Mesendoderm (in vitro differentiated cells): Measurements from ENCODE around the gene SLC16A6.
"Not testable (repeated sequence)": the region's sequence is repeated elsewhere in the genome, so short reads cannot be mapped to it uniquely, and the experiment has no call there.

Source experiments
- DNase-seq: peaks from one replicate; pipeline ENCODE4 v3.0.0; 2013
- H2AK5ac ChIP-seq: 2 replicates; pipeline ENCODE4 v1.6.1; 2013; ENCODE audit warnings: low read length, inconsistent platforms
- H2BK120ac ChIP-seq: 2 replicates; pipeline ENCODE4 v1.6.1; 2013; ENCODE audit warnings: low read depth, mild to moderate bottlenecking, low read length, moderate library complexity, mixed read lengths
- H2BK15ac ChIP-seq: replicated peaks from 2 replicates; pipeline ENCODE4 v1.6.1; 2013; ENCODE audit warnings: low read depth, mild to moderate bottlenecking, moderate library complexity
- H2BK5ac ChIP-seq: 2 replicates; pipeline ENCODE4 v1.6.1; 2013; ENCODE audit warnings: low read length, inconsistent platforms
- H3K18ac ChIP-seq: 2 replicates; pipeline ENCODE4 v1.6.1; 2013; ENCODE audit warnings: mild to moderate bottlenecking, low read length, mixed read lengths
- H3K23ac ChIP-seq: one replicate; pipeline ENCODE4 v1.6.1; 2013; ENCODE audit warnings: low read length
- H3K27ac ChIP-seq: 2 replicates; pipeline ENCODE4 v1.5.1; 2013; ENCODE audit warnings: low read depth, mild to moderate bottlenecking, inconsistent platforms, low read length, moderate library complexity
- H3K27me3 ChIP-seq: 2 replicates; pipeline ENCODE4 v1.6.1; 2013; ENCODE audit warnings: low read length, control low read depth, mild to moderate bottlenecking, inconsistent platforms; ENCODE audit not compliant: insufficient read depth, poor library complexity
- H3K36me3 ChIP-seq: 2 replicates; pipeline ENCODE4 v1.6.1; 2013; ENCODE audit warnings: low read length, inconsistent platforms; ENCODE audit not compliant: control insufficient read depth, insufficient read depth
- H3K4ac ChIP-seq: one replicate; pipeline ENCODE4 v1.6.1; 2013; ENCODE audit warnings: low read depth, mild to moderate bottlenecking, low read length, moderate library complexity
- H3K4me1 ChIP-seq: 2 replicates; pipeline ENCODE4 v1.6.1; 2013; ENCODE audit warnings: low read depth, low read length, inconsistent platforms; ENCODE audit not compliant: control insufficient read depth
- H3K4me2 ChIP-seq: 2 replicates; pipeline ENCODE4 v1.6.1; 2013; ENCODE audit warnings: low read length
- H3K4me3 ChIP-seq: 2 replicates; pipeline ENCODE4 v1.5.1; 2013; ENCODE audit warnings: mild to moderate bottlenecking, low read length
- H3K56ac ChIP-seq: one replicate; pipeline ENCODE4 v1.6.1; 2013; ENCODE audit warnings: low read length
- H3K79me1 ChIP-seq: 2 replicates; pipeline ENCODE4 v1.6.1; 2013; ENCODE audit warnings: low read length, inconsistent platforms
- H3K79me2 ChIP-seq: 2 replicates; pipeline ENCODE4 v1.6.1; 2013; ENCODE audit warnings: mild to moderate bottlenecking, low read length; ENCODE audit not compliant: control insufficient read depth, insufficient read depth
- H3K9ac ChIP-seq: 2 replicates; pipeline ENCODE4 v1.6.1; 2013; ENCODE audit warnings: low read length, inconsistent platforms
- H4K5ac ChIP-seq: one replicate; pipeline ENCODE4 v1.6.1; 2013; ENCODE audit warnings: low read length
- H4K8ac ChIP-seq: one replicate; pipeline ENCODE4 v1.6.1; 2013; ENCODE audit warnings: low read depth, mild to moderate bottlenecking, control low read depth, low read length, moderate library complexity
- WGBS: extraction: QIAGEN DNeasy Blood & Tissue Kit; methylation state at CpG from one replicate; pipeline ENCODE4 v1.1.7; 2013; ENCODE audit warnings: low lambda C conversion rate, missing lambda C conversion rate; ENCODE audit not compliant: insufficient coverage; ENCODE audit errors: extremely low coverage; 5-methylcytosine and 5-hydroxymethylcytosine counted together

SLC16A6 gene

DNA sequence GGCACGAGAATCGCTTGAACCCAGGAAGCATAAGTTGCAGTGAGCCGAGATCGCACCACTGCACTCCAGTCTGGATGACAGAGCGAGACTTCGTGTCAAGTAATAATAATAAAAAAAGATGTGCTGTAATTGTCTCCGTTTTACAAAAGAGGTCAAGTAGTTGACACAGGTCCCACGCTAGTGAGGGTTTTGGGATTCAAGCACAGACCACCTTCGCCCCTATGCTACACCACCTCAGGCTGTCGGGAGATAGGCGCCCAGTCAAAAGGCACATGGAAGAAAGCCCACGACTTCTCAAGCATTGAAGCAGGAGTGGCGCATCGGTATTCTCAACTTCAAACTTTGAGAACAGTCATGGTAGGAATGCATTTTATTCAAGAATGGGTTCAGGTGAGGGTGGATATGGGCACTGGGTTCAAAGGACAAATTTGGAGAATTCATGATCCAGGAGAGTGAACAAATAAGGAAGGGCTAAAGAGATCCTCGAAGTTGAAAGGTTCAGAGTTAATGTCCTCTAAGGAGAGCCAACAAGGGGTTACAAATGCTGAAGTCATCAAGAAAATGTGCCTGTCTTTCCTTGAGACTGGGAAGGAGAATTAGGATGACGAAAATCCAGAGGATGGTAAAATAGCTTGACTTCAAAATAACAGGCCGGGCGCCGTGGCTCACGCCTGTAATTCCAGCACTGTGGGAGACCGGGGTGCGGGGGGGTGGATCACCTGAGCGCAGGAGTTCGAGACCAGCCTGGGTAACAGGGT lies 44.5 kb downstream of the SLC16A6 start:
- no peak overlapping the region for H3K56ac ChIP-seq
- no peaks in the 10 kb centered on the region for H3K4me1 ChIP-seq
- no peak overlapping the region for H3K27ac ChIP-seq
- no peak overlapping the region for H4K5ac ChIP-seq
- WGBS: no CpG with 5 or more reads among the region's 24 CpGs
- H3K23ac ChIP-seq: no peak overlapping the region
- H3K79me2 ChIP-seq: no peaks in the 10 kb centered on the region
- H2BK120ac ChIP-seq: no peak overlapping the region
- H3K27me3 ChIP-seq: no peaks in the 10 kb centered on the region
- H3K4me3 ChIP-seq: no peak overlapping the region
- H3K36me3 ChIP-seq: no peaks in the 10 kb centered on the region
- H4K8ac ChIP-seq: no peak overlapping the region
- DNase-seq: no peak
- H3K4me2 ChIP-seq: no peak overlapping the region
- no peak overlapping the region for H3K18ac ChIP-seq
- no peak overlapping the region for H2BK5ac ChIP-seq
- no peak overlapping the region for H3K4ac ChIP-seq
- H3K9ac ChIP-seq: no peak overlapping the region
- H2BK15ac ChIP-seq: no peak overlapping the region
- H3K79me1 ChIP-seq: no peaks in the 10 kb centered on the region
- no peak overlapping the region for H2AK5ac ChIP-seq

GRCh38 chr17:68239632-68240366 lies 51.1 kb downstream of the SLC16A6 start:
- Histone ChIP-seq H3K4me2 (no peak overlapping the region), H3K27me3 (no peaks in the 10 kb centered on the region), H3K36me3 (no peaks in the 10 kb centered on the region), H2BK15ac (no peak overlapping the region), H2BK120ac (no peak overlapping the region), H3K4me1 (no peaks in the 10 kb centered on the region), H3K79me1 (no peaks in the 10 kb centered on the region), H4K8ac (no peak overlapping the region), H3K18ac (no peak overlapping the region), H3K9ac (no peak overlapping the region), H3K79me2 (no peaks in the 10 kb centered on the region), H2BK5ac (no peak overlapping the region), H4K5ac (no peak overlapping the region), H3K4ac (no peak overlapping the region), H3K56ac (no peak overlapping the region), H3K23ac (no peak overlapping the region), H2AK5ac (no peak overlapping the region), H3K27ac (no peak overlapping the region), H3K4me3 (no peak overlapping the region)
- WGBS: no CpG with 5 or more reads among the region's 4 CpGs
- DNase-seq: no peak

GRCh38 chr17:68238871-68239253 lies 52.1 kb downstream of the SLC16A6 start:
- Histone ChIP-seq H2AK5ac (no peak overlapping the region), H3K4me3 (no peak overlapping the region), H3K18ac (no peak overlapping the region), H3K27me3 (no peaks in the 10 kb centered on the region), H3K79me1 (no peaks in the 10 kb centered on the region), H3K4ac (no peak overlapping the region), H4K5ac (no peak overlapping the region), H3K4me2 (no peak overlapping the region), H3K56ac (no peak overlapping the region), H4K8ac (no peak overlapping the region), H3K27ac (no peak overlapping the region), H2BK5ac (no peak overlapping the region), H3K4me1 (no peaks in the 10 kb centered on the region), H3K23ac (no peak overlapping the region), H2BK120ac (no peak overlapping the region), H3K9ac (no peak overlapping the region), H2BK15ac (no peak overlapping the region), H3K36me3 (no peaks in the 10 kb centered on the region), H3K79me2 (no peaks in the 10 kb centered on the region)
- no CpG with 5 or more reads among the region's 3 CpGs for WGBS
- DNase-seq: no peak

DNA sequence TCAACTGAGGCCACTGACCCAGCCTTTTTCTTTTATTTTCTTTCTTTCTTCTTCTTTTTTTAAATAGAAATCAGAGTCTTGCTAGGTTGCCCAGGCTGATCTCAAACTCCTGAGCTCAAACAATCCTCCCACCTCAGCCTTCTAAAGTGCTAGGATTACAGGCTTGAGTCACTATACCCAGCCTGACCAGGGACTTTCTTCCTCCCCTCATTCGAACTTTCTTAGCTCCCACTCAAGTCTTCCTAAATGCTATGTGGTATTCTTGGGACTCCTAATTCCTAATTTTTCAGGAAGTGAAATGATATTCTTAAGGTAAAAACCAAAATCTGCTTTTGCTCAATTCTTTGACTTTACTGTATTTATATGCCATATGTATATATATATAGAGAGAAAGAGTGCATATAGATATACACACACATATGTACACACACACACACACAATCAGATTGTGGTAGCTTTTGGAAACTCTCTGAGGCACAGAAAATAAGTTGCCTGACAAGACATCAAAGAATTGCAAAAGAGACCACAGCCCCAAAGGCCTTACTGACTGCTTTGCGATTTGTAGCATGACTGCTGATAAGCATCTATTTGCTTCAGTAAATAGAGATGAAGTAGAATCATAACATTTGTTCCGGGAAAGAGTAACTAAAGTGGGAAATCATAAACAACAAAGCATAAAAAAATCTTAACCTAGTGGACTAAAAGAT lies 52.6 kb downstream of the SLC16A6 start:
- H3K23ac ChIP-seq: no peak overlapping the region
- no peak overlapping the region for H3K27ac ChIP-seq
- no peak overlapping the region for H3K4me3 ChIP-seq
- no peak overlapping the region for H3K56ac ChIP-seq
- no peak overlapping the region for H2BK5ac ChIP-seq
- H4K8ac ChIP-seq: no peak overlapping the region
- H2BK15ac ChIP-seq: no peak overlapping the region
- H3K4me1 ChIP-seq: no peaks in the 10 kb centered on the region
- no peaks in the 10 kb centered on the region for H3K79me2 ChIP-seq
- no peak overlapping the region for H2BK120ac ChIP-seq
- no peak for DNase-seq
- no peak overlapping the region for H3K4ac ChIP-seq
- H3K18ac ChIP-seq: no peak overlapping the region
- H2AK5ac ChIP-seq: no peak overlapping the region
- no peaks in the 10 kb centered on the region for H3K27me3 ChIP-seq
- H3K79me1 ChIP-seq: no peaks in the 10 kb centered on the region
- H3K36me3 ChIP-seq: no peaks in the 10 kb centered on the region
- no peak overlapping the region for H3K4me2 ChIP-seq
- no peak overlapping the region for H3K9ac ChIP-seq
- no peak overlapping the region for H4K5ac ChIP-seq
- WGBS: no CpG with 5 or more reads among the region's 3 CpGs

DNA sequence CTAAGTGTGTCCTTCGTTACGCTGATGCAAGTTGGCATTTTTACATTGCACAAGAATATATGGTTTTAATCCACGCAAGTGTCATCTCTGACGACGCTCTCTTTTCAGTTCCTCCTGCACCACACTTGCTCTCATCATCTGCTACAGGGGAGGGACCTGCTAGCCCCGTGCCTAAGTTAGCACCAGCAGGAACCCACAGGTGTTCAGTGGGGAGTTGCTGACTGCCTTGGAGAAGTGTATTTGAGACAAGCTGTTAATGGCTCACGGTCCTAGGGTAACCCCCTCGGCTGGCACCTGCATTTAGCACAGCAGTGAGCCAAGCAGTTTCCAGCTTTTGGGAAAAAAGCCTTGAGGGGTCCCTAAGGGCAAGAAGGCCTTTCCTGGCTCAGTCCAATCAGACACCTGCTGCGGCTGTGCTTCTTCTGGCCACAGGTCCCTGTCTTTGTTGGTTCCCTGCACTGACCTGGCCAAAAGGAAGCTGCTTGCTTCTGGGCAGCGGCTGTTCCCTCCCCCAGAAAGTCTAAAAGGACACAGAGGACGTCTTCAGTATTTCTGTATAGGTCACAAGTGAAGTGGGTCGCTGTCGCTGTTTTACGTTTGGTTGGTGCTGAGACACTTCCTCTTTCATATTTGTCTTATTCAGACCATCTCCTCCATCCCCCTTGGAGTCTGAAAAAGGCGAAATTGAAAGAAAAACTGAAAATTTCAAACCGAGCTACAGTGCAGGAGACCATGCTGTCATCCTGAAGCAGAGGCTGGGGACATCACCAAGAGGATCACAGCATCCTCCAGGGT lies 53.4 kb downstream of the SLC16A6 start:
- not testable (repeated sequence) for H3K27me3 ChIP-seq, H3K4me2 ChIP-seq, H3K79me2 ChIP-seq, H3K4ac ChIP-seq, DNase-seq, H4K5ac ChIP-seq, H2BK5ac ChIP-seq, H4K8ac ChIP-seq, H3K79me1 ChIP-seq, H3K4me1 ChIP-seq, H3K36me3 ChIP-seq, H3K23ac ChIP-seq, H2BK15ac ChIP-seq, H3K4me3 ChIP-seq, H2AK5ac ChIP-seq, H3K56ac ChIP-seq, H3K18ac ChIP-seq, H3K27ac ChIP-seq, H3K9ac ChIP-seq, H2BK120ac ChIP-seq
- no CpG with 5 or more reads among the region's 16 CpGs for WGBS
